DND-41 (cell line): Measurements from ENCODE around the gene TTBK1.

Source experiments
- ATAC-seq: fragments of 200-7000 bp; cut with Tn5 transposase; 3 replicates; pipeline ENCODE4 v1.9.1; 2021; ENCODE audit warnings: low read depth; ENCODE audit not compliant: insufficient read depth
- DNase-seq: peaks from one replicate; pipeline ENCODE4 v3.0.0-alpha.2; 2020
- H2AFZ ChIP-seq: 2 replicates; pipeline ENCODE4 v1.6.0; 2012; ENCODE audit warnings: low read depth, low read length
- H3K27ac ChIP-seq: 2 replicates; pipeline ENCODE4 v1.5.1; 2012; ENCODE audit warnings: low read length, inconsistent platforms
- H3K27me3 ChIP-seq: fragments of 200-600 bp; sonication (generic); 2 replicates; pipeline ENCODE4 v1.6.0; 2012; ENCODE audit warnings: low read length, mild to moderate bottlenecking, inconsistent platforms; ENCODE audit not compliant: insufficient read depth, poor library complexity
- H3K36me3 ChIP-seq: 2 replicates; pipeline ENCODE4 v1.5.1; 2012; ENCODE audit warnings: low read length, inconsistent platforms; ENCODE audit not compliant: insufficient read depth
- H3K4me1 ChIP-seq: 2 replicates; pipeline ENCODE4 v1.5.1; 2012; ENCODE audit warnings: mild to moderate bottlenecking, low read length; ENCODE audit not compliant: insufficient read depth
- H3K4me2 ChIP-seq: 2 replicates; pipeline ENCODE4 v1.6.0; 2012; ENCODE audit warnings: mild to moderate bottlenecking, moderate library complexity, low read length, inconsistent platforms; ENCODE audit not compliant: insufficient read depth
- H3K4me3 ChIP-seq, 2 experiments: fragments of 200-600 bp in 1 of 2; shearing (Covaris generic) in 1 of 2; 2 replicates each; pipeline ENCODE4 v1.5.1; 2012 to 2016; ENCODE audit warnings: inconsistent platforms in 2 of 2, low read length in 2 of 2, mild to moderate bottlenecking in 2 of 2, low read depth in 1 of 2, moderate library complexity in 1 of 2
- H3K79me2 ChIP-seq: 2 replicates; pipeline ENCODE4 v1.6.0; 2012; ENCODE audit warnings: low read length, inconsistent platforms; ENCODE audit not compliant: insufficient read depth
- H3K9ac ChIP-seq: 2 replicates; pipeline ENCODE4 v1.6.0; 2012; ENCODE audit warnings: low read depth, mild to moderate bottlenecking, inconsistent platforms, low read length, moderate library complexity
- H3K9me3 ChIP-seq: 2 replicates; pipeline ENCODE4 v1.5.1; 2012; ENCODE audit warnings: low read length, moderate library complexity, mild to moderate bottlenecking, inconsistent platforms; ENCODE audit not compliant: insufficient read depth, severe bottlenecking
- H4K20me1 ChIP-seq: 2 replicates; pipeline ENCODE4 v1.6.0; 2012; ENCODE audit warnings: low read length; ENCODE audit not compliant: insufficient read depth
- EZH2 ChIP-seq: IDR thresholded peaks from 3 replicates; pipeline ENCODE4 v1.6.1; 2012; ENCODE audit warnings: borderline replicate concordance, low read depth, mild to moderate bottlenecking, moderate library complexity, low read length, inconsistent platforms; ENCODE audit not compliant: severe bottlenecking
- TF ChIP-seq, protein P1 (sequence below): IDR thresholded peaks from 2 replicates; pipeline ENCODE4 v1.5.1; 2012; ENCODE audit warnings: borderline replicate concordance, low read length, moderate library complexity, mild to moderate bottlenecking; ENCODE audit not compliant: poor library complexity, severe bottlenecking; ENCODE audit errors: extremely low read depth

TTBK1 gene

DNA sequence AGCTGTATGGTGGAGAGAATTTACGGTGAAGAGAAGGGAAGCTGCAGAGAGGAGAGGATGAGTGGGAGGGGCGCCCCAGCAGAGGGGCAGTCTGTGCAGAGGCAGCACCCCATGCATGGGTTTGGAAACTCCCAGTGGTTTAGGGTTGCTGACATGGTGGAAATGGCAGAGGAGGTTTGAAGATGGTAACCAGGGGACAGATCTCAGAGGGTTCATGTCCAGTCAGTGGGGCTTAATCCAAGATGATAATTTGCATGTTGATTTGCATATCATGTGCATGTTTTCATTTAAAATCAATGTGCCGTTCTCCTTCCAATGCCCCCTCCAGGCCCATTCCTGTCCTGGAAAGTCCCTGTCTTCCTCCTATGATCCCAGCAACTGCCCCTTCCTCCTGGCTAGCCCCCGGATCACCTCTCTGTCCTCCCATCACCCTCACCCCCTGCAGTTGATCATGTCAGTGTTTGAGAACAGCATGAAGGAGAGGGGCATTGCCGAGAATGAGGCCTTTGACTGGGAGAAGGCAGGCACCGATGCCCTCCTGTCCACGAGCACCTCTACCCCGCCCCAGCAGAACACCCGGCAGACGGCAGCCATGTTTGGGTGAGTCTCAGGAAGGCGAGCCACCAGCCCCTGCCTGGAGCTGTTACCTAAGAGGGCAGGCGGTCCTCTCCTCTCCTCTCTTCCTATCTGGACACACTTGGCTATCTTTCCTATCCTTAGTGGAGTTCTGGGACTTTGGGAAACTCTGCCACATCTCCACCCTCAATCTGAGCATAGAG, 14.3 kb downstream of the TTBK1 start:
- no peaks in the 10 kb centered on the region for H3K36me3 ChIP-seq
- no peaks in the 10 kb centered on the region for H3K79me2 ChIP-seq
- no peak overlapping the region for H3K9ac ChIP-seq
- no peaks in the 10 kb centered on the region for H3K4me1 ChIP-seq
- no peaks in the 10 kb centered on the region for H4K20me1 ChIP-seq
- TF ChIP-seq, protein P1, sequence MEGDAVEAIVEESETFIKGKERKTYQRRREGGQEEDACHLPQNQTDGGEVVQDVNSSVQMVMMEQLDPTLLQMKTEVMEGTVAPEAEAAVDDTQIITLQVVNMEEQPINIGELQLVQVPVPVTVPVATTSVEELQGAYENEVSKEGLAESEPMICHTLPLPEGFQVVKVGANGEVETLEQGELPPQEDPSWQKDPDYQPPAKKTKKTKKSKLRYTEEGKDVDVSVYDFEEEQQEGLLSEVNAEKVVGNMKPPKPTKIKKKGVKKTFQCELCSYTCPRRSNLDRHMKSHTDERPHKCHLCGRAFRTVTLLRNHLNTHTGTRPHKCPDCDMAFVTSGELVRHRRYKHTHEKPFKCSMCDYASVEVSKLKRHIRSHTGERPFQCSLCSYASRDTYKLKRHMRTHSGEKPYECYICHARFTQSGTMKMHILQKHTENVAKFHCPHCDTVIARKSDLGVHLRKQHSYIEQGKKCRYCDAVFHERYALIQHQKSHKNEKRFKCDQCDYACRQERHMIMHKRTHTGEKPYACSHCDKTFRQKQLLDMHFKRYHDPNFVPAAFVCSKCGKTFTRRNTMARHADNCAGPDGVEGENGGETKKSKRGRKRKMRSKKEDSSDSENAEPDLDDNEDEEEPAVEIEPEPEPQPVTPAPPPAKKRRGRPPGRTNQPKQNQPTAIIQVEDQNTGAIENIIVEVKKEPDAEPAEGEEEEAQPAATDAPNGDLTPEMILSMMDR = no peak
- TF ChIP-seq EZH2 = no peak
- H2AFZ ChIP-seq = no peak overlapping the region
- no peaks in the 10 kb centered on the region for H3K9me3 ChIP-seq
- no peak overlapping the region for H3K4me2 ChIP-seq
- DNase-seq (no peak), ATAC-seq (no peak)
- H3K4me3 ChIP-seq = no peak overlapping the region
- peaks cover 5% of the 10 kb centered on the region for H3K27me3 ChIP-seq
- H3K27ac ChIP-seq = no peak overlapping the region

DNA sequence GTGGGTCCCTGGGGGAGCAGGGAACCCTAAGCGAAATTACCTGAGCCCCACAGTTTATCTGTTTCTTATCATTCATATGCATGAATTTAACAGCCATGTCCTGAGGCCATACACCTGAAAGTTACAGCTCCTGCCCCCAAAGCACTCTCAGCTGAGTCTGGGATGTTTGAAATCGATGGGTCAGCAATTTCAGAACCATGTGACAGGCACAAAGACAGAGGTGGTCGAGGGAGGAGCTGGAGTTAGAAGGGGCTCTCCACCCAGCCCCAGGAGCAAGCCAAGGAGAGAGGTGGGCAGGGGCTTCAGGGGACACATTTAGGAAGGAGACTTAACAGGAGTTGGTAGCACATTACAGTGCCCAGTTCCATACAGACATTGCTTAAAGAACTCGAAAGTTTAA, 14.9 kb downstream of the TTBK1 start:
- Histone ChIP-seq H3K79me2 (no peaks in the 10 kb centered on the region), H3K9me3 (no peaks in the 10 kb centered on the region), H3K27me3 (peaks cover 5% of the 10 kb centered on the region), H3K9ac (no peak overlapping the region), H3K27ac (no peak overlapping the region), H2AFZ (no peak overlapping the region), H3K4me3 (no peak overlapping the region), H3K4me1 (no peaks in the 10 kb centered on the region), H3K36me3 (no peaks in the 10 kb centered on the region), H4K20me1 (no peaks in the 10 kb centered on the region), H3K4me2 (no peak overlapping the region)
- no peak for ATAC-seq
- TF ChIP-seq, protein P1 = no peak
- TF ChIP-seq EZH2 = no peak
- DNase-seq = no peak

DNA sequence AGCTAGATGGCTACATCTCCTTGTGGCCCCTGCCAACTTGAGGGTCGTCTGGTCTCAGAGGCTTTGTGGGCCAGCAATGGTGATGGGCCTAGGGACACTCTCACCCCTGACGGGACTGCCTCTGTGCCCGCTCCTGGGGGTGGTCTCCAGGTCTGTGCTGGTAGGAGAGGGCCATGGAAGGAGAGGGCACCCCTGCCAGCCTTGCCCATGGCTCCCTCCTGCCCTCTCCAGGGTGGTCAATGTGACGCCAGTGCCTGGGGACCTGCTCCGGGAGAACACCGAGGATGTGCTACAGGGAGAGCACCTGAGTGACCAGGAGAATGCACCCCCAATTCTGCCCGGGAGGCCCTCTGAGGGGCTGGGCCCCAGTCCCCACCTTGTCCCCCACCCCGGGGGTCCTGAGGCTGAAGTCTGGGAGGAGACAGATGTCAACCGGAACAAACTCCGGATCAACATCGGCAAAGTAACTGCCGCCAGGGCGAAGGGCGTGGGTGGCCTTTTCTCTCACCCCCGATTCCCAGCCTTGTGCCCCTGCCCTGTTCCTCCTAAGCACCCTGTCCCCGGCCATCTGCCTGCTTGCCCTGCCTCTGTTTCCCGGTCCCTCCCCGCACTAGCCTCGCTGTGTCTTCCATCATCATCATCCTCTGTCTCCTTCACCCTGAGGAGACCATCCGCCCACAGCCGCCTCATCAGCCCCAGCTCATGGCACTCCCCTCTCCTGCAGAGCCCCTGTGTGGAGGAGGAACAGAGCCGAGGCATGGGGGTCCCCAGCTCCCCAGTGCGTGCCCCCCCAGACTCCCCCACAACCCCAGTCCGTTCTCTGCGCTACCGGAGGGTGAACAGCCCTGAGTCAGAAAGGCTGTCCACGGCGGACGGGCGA, 15.8 kb downstream of the TTBK1 start:
- Histone ChIP-seq H3K27me3 (peaks cover 5% of the 10 kb centered on the region), H3K4me2 (no peak overlapping the region), H2AFZ (no peak overlapping the region), H3K27ac (no peak overlapping the region), H3K4me1 (no peaks in the 10 kb centered on the region), H3K9ac (no peak overlapping the region), H3K4me3 (no peak overlapping the region), H3K9me3 (no peaks in the 10 kb centered on the region), H3K36me3 (no peaks in the 10 kb centered on the region), H4K20me1 (no peaks in the 10 kb centered on the region), H3K79me2 (no peaks in the 10 kb centered on the region)
- TF ChIP-seq, protein P1 = no peak
- no peak for TF ChIP-seq EZH2
- ATAC-seq (no peak), DNase-seq (no peak)
